Smooth muscle cell (in vitro differentiated cells): ENCODE results near the gene ERC1. TPM values are rescaled to one million over a fixed set of nuclear protein-coding genes. Genes with fewer than 3 reads are reported as not detected.

Experiments used
- DNase-seq: peaks from one replicate; lab custom pipeline; 2025; ENCODE audit not compliant: unreplicated experiment; lab: John Stamatoyannopoulos, UW
- H2AFZ ChIP-seq: fragments of 200-600 bp; sonication (generic); 2 replicates; pipeline ENCODE4 v1.6.0; 2016; ENCODE audit warnings: antibody characterized with exemption, low read depth, mild to moderate bottlenecking
- H3F3A ChIP-seq: fragments of 200-600 bp; sonication (generic); 2 replicates; pipeline ENCODE4 v1.6.0; 2017; ENCODE audit warnings: antibody characterized with exemption, low read depth
- H3K27ac ChIP-seq: fragments of 200-600 bp; sonication (generic); 2 replicates; pipeline ENCODE4 v1.5.1; 2016; ENCODE audit warnings: low read depth, mild to moderate bottlenecking
- H3K27me3 ChIP-seq: fragments of 200-600 bp; sonication (generic); 2 replicates; pipeline ENCODE4 v1.6.1; 2016; ENCODE audit warnings: low read depth, mild to moderate bottlenecking
- H3K36me3 ChIP-seq: fragments of 200-600 bp; sonication (generic); 2 replicates; pipeline ENCODE4 v1.5.1; 2016; ENCODE audit warnings: low read depth
- H3K4me1 ChIP-seq: fragments of 200-600 bp; sonication (generic); 2 replicates; pipeline ENCODE4 v1.5.1; 2016; ENCODE audit warnings: low read depth
- H3K4me2 ChIP-seq: fragments of 200-600 bp; sonication (generic); 2 replicates; pipeline ENCODE4 v1.6.0; 2016; ENCODE audit warnings: mild to moderate bottlenecking
- H3K4me3 ChIP-seq: fragments of 200-600 bp; sonication (generic); 2 replicates; pipeline ENCODE4 v1.5.1; 2016; ENCODE audit warnings: mild to moderate bottlenecking
- H3K79me2 ChIP-seq: fragments of 200-600 bp; sonication (generic); 2 replicates; pipeline ENCODE4 v1.6.0; 2016; ENCODE audit warnings: low read depth, mild to moderate bottlenecking
- H3K9ac ChIP-seq: fragments of 200-600 bp; sonication (generic); 2 replicates; pipeline ENCODE4 v1.6.0; 2016; ENCODE audit warnings: low read depth
- H3K9me3 ChIP-seq: fragments of 200-600 bp; sonication (generic); replicated peaks from 2 replicates; pipeline ENCODE4 v1.5.1; 2016; ENCODE audit warnings: low read depth
- H4K20me1 ChIP-seq: fragments of 200-600 bp; sonication (generic); 2 replicates; pipeline ENCODE4 v1.6.0; 2016; ENCODE audit warnings: low read depth
- CTCF ChIP-seq: fragments of 200-600 bp; sonication (generic); IDR thresholded peaks from 2 replicates; pipeline ENCODE4 v1.5.1; 2017; ENCODE audit warnings: borderline replicate concordance, mild to moderate bottlenecking, antibody characterized with exemption; ENCODE audit not compliant: insufficient read depth, poor library complexity, severe bottlenecking
- WGBS: methylation state at CpG from one replicate; pipeline ENCODE4 v1.1.7; 2016; ENCODE audit warnings: low lambda C conversion rate; 5-methylcytosine and 5-hydroxymethylcytosine counted together
- polyA plus RNA-seq: library from polyadenylated mRNA; unstranded; fragments of >200 nt; fragmentation: Nextera tagmentation; extraction: Ambion mirVana; gene quantifications from 2 replicates; pipeline ENCODE4 v1.2.1, GENCODE V29; 2016
- total RNA-seq: library from RNA; depleted of rRNA; stranded (reverse); fragments of >200 nt; gene quantifications from 2 replicates; pipeline ENCODE4 v1.2.3, GENCODE V29; 2014

Gene ERC1
- total and polyA plus RNA-seq, 2 experiments from 2014 or later, result 13.8 to 17.6 TPM

GRCh38 chr12:988646-989045 is 2.4 kb upstream of the ERC1 start:
- no peak for TF ChIP-seq CTCF
- H3K4me2 ChIP-seq, result peak overlapping the region; percentile 89
- H4K20me1 ChIP-seq, result peaks cover 5% of the 10 kb centered on the region
- no peaks in the 10 kb centered on the region for H3K9me3 ChIP-seq
- DNase-seq, result no peak
- peak overlapping the region; percentile 95 for H3K4me3 ChIP-seq
- peaks cover 9% of the 10 kb centered on the region for H3F3A ChIP-seq
- peak overlapping the region; percentile 92 for H3K27ac ChIP-seq
- H2AFZ ChIP-seq, result no peak overlapping the region
- H3K4me1 ChIP-seq, result peaks cover 28% of the 10 kb centered on the region
- H3K79me2 ChIP-seq, result peaks cover 25% of the 10 kb centered on the region
- no peak overlapping the region for H3K9ac ChIP-seq
- H3K36me3 ChIP-seq, result no peaks in the 10 kb centered on the region
- 78% methylated on average over 4 of the region's 4 CpGs for WGBS
- no peaks in the 10 kb centered on the region for H3K27me3 ChIP-seq

- no peak for DNase-seq
- no peak for TF ChIP-seq CTCF
- Histone ChIP-seq H3F3A (peaks cover 9% of the 10 kb centered on the region), H4K20me1 (peaks cover 8% of the 10 kb centered on the region), H3K4me2 (peak overlapping the region; percentile 89), H2AFZ (no peak overlapping the region), H3K4me3 (peak overlapping the region; percentile 95), H3K79me2 (peaks cover 29% of the 10 kb centered on the region), H3K27me3 (no peaks in the 10 kb centered on the region), H3K4me1 (peaks cover 28% of the 10 kb centered on the region), H3K9me3 (no peaks in the 10 kb centered on the region), H3K27ac (peak overlapping the region; percentile 92), H3K36me3 (no peaks in the 10 kb centered on the region), H3K9ac (peak overlapping the region; percentile 88)
- 61% methylated on average over 2 of the region's 2 CpGs for WGBS
These were observed 2.0 kb upstream of the ERC1 start for GRCh38 chr12:989051-989450.

GRCh38 chr12:989751-990660 is 1.0 kb upstream of the ERC1 start:
- peak overlapping the region; percentile 88 for H3K9ac ChIP-seq
- peak overlapping the region; percentile 89 for H2AFZ ChIP-seq
- H3K79me2 ChIP-seq, result peaks cover 39% of the 10 kb centered on the region
- peak; percentile 67 for DNase-seq
- H3K27ac ChIP-seq, result peak overlapping the region; percentile 92
- no peak for TF ChIP-seq CTCF
- H3K27me3 ChIP-seq, result no peaks in the 10 kb centered on the region
- 5% methylated on average over 40 of the region's 40 CpGs for WGBS
- H3F3A ChIP-seq, result peaks cover 9% of the 10 kb centered on the region
- peaks cover 28% of the 10 kb centered on the region for H3K4me1 ChIP-seq
- H3K36me3 ChIP-seq, result no peaks in the 10 kb centered on the region
- no peaks in the 10 kb centered on the region for H3K9me3 ChIP-seq
- H4K20me1 ChIP-seq, result peaks cover 17% of the 10 kb centered on the region
- H3K4me3 ChIP-seq, result peak overlapping the region; percentile 95
- H3K4me2 ChIP-seq, result peak overlapping the region; percentile 89
